AG10803 (cell line): ENCODE measurements around the gene TCOF1.

ENCODE experiments used
- DNase-seq: peaks from one replicate; pipeline ENCODE4 v3.0.0; 2010; ENCODE audit warnings: low read depth
- H3K4me3 ChIP-seq: 2 replicates; pipeline ENCODE4 v1.5.1; 2011; ENCODE audit warnings: mild to moderate bottlenecking, low read length, control low read depth
- TF ChIP-seq, protein P1 (sequence below): conservative IDR thresholded peaks from 2 replicates; pipeline ENCODE4 v1.5.1; 2011; ENCODE audit warnings: mild to moderate bottlenecking, low read length, control low read depth, inconsistent platforms

The TCOF1 gene

DNA sequence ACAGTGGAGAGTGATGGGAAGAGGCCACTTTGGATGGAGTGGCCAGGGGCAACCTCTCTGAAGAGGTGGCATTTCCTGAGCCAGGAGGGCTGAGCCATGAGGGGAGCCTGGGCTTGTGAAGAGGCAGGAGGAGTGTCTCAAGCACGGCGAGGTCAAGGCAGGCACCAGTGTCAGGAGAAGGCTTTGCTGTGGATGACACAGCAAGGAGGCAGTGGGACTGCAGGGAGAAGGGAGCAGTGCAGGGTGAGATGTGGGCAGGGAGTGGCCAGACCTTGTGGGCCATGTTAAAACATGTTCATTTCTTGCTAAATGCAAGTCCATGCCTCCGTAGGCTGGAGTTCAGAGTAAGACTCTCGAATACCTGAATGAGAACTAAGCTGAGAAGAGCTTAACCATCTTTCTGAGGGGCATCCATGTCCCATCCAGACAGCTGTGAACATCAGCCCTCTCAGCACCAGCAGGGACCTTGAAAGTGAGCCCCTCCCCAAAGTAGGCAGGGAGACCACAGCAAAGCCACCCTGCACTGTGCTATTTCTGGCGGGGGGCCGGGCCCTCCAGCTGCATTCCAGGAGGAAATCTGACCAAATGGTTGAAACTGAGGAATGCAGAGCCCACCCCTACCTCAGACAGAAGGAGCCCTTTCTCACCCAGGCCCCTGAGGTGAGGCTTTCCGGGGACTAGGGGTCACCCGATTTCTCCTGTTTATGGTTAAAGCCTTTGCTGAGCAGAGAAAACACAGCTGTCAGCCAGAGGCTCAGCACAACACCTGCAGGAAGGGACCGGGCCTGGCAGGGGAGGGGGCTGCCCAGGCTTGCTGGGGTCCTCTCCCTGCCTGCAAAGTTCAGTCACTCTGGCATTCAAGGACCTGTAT is 38.6 kb upstream of the TCOF1 start:
- no peak for DNase-seq
- TF ChIP-seq, protein P1, sequence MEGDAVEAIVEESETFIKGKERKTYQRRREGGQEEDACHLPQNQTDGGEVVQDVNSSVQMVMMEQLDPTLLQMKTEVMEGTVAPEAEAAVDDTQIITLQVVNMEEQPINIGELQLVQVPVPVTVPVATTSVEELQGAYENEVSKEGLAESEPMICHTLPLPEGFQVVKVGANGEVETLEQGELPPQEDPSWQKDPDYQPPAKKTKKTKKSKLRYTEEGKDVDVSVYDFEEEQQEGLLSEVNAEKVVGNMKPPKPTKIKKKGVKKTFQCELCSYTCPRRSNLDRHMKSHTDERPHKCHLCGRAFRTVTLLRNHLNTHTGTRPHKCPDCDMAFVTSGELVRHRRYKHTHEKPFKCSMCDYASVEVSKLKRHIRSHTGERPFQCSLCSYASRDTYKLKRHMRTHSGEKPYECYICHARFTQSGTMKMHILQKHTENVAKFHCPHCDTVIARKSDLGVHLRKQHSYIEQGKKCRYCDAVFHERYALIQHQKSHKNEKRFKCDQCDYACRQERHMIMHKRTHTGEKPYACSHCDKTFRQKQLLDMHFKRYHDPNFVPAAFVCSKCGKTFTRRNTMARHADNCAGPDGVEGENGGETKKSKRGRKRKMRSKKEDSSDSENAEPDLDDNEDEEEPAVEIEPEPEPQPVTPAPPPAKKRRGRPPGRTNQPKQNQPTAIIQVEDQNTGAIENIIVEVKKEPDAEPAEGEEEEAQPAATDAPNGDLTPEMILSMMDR = no peak
- no peak overlapping the region for H3K4me3 ChIP-seq

DNA sequence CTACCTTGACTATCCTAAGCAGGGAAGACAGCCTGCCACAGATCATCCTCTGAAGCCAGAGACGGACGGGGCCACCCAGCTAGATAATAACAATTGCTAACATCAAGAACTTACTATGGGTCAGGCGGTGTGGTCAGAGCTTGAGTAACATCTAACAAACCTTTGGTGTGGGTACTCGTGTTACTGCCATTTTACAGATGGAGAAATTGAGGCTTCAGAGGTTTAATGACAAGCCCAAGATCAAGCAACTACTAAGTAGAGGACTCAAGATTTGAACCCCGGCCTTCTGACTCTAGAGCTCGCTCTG is 38.1 kb upstream of the TCOF1 start:
- DNase-seq = no peak
- no peak overlapping the region for H3K4me3 ChIP-seq
- TF ChIP-seq, protein P1 = no peak

DNA sequence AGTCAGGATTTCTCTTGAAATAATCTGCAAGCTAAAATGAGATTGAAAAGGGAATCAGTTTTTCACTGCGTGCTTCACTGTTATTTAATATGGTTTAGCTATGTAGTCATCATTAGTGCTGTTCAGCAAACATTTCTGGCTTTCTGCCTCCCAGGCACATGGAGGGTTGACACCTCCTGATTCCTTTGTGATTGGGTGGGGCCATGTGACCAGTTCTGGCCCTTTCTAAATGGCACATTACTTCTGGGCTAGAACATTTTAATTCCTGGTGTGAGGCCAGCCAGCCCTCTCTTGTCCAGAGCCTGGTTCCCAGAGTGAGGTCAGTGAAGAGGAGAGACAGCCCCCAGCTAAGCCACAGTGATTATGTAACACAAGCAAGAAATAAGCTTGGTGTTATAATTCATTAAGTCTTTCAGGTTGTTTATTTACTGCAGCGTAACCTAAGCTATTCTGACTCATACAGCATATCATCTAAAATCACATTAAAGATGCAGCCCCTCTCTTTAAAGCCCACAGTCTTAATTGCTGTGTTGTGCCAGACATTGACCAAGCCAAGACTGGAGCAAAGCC is 37.4 kb upstream of the TCOF1 start:
- TF ChIP-seq, protein P1 = no peak
- H3K4me3 ChIP-seq = no peak overlapping the region
- peak; percentile 93 for DNase-seq

DNA sequence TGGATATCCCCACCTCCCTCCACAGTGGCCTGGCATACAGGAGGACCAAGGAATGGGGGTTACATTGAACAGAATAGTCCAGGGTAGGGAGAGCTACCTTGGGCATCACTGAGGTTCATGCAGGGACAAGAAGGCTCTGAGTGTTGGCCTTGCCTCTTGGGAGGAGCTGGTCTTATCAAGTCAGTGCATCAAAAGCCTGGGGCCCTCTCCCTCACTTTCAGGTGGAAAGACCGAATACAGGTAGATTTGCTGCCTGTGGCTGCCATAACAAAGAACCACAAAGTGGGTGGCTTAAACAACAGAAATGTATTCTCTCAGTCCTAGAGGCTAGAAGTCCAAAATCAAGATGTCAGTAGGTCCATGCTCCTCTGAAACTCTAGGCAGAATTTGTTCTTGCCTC is 36.3 kb upstream of the TCOF1 start:
- no peak for DNase-seq
- TF ChIP-seq, protein P1 = no peak
- H3K4me3 ChIP-seq = no peak overlapping the region

DNA sequence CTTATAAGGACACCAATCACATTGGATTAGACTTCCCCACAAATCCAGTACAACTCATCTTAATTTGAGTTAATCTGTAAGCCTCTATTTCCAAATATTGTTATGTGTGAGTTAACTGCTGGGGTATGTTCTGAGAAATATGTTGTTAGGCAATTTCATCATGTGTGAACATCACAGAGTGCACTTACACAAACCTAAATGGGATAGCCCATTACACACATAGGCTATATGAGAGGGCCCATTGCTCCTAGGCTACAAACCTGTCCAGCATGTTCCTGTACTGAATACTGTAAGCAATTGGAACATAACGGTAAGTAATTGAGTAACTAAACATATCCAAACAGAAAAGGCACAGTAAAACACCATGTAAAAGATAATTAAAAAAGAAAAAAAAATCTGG is 35.7 kb upstream of the TCOF1 start:
- no peak overlapping the region for H3K4me3 ChIP-seq
- peak; percentile 42 for DNase-seq
- TF ChIP-seq, protein P1 = no peak

DNA sequence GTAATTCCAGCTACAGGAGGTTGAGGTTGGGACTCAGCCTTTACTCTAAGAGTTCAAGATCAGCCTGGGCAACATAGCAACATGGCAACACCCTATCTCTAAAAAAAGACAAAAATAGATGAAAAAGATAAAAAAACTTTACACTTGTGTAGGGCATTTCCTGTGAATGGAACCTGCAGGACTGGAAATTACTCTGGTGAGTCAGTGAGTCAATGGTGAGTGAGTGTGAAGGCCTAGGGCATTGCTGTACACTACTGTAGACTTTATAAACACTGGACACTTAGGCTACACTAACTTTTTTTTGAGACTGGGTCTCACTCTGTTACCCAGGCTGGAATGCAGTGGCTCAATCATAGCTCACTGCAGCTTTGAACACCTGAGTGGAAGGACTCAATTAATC is 35.3 kb upstream of the TCOF1 start:
- TF ChIP-seq, protein P1 = no peak
- DNase-seq = peak; percentile 44
- no peak overlapping the region for H3K4me3 ChIP-seq

DNA sequence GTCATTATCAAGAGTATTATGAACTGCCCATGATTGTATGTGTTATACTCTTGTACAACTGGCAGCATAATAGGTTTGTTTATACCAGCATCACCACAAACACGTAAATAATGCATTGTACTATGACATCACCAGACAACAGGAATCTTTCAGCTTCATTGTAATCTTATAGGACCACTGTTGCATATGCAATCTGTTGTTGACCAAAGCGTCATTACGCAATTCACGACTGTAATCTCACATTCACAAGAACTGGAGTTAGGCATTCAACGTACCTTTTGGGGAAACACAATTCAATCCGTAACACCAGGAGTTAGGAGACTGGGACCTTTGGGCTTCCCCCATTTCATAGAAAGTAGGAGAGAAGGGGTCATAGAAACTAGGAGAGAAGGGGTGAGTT is 34.4 kb upstream of the TCOF1 start:
- peak; percentile 29 for DNase-seq
- TF ChIP-seq, protein P1 = no peak

More for the DNA sequence above, 34.4 kb upstream of the TCOF1 start:
- no peak overlapping the region for H3K4me3 ChIP-seq
